HG03575 (cell line): Measurements from ENCODE around the gene MPZ.

Experiments
- ATAC-seq: cut with Tn5 transposase; IDR thresholded peaks from one replicate; pipeline ENCODE4 v1.9.1; 2021; ENCODE audit not compliant: unreplicated experiment, insufficient number of reproducible peaks, low FRiP score; ENCODE audit errors: extremely low read depth

MPZ gene

GRCh38 chr1:161304927-161305866 is 4.6 kb downstream of the MPZ start:
- ATAC-seq, result no peak

- ATAC-seq, result no peak
Measured at GRCh38 chr1:161300478-161300877, 9.3 kb downstream of the MPZ start.

GRCh38 chr1:161299347-161299746 is 10.4 kb downstream of the MPZ start:
- no peak for ATAC-seq

- ATAC-seq, result no peak
Measured at GRCh38 chr1:161298116-161298515, 11.7 kb downstream of the MPZ start.

- no peak for ATAC-seq
Measured at GRCh38 chr1:161297415-161297814, 12.4 kb downstream of the MPZ start.

- no peak for ATAC-seq
Measured at GRCh38 chr1:161290779-161291178, 19.0 kb downstream of the MPZ start.

- no peak for ATAC-seq
Measured at GRCh38 chr1:161287482-161288054, 22.2 kb downstream of the MPZ start.

GRCh38 chr1:161285521-161285920 is 24.2 kb downstream of the MPZ start:
- ATAC-seq, result no peak

- no peak for ATAC-seq
Measured at GRCh38 chr1:161285113-161285512, 24.7 kb downstream of the MPZ start.

- ATAC-seq, result no peak
Measured at GRCh38 chr1:161282991-161283390, 26.8 kb downstream of the MPZ start.

- no peak for ATAC-seq
Measured at GRCh38 chr1:161274874-161275273, 34.9 kb downstream of the MPZ start.

- ATAC-seq, result no peak
Measured at GRCh38 chr1:161273402-161273801, 36.4 kb downstream of the MPZ start.

- ATAC-seq, result no peak
Measured at GRCh38 chr1:161267321-161267720, 42.4 kb downstream of the MPZ start.

- ATAC-seq, result no peak
Measured at GRCh38 chr1:161266836-161267235, 42.9 kb downstream of the MPZ start.

- no peak for ATAC-seq
Measured at GRCh38 chr1:161266202-161266601, 43.6 kb downstream of the MPZ start.

- no peak for ATAC-seq
Measured at GRCh38 chr1:161265305-161265704, 44.5 kb downstream of the MPZ start.

GRCh38 chr1:161261261-161262235 is 48.2 kb downstream of the MPZ start:
- no peak for ATAC-seq

GRCh38 chr1:161260376-161261260 is 49.1 kb downstream of the MPZ start:
- ATAC-seq, result no peak
